Measurements from ENCODE around the gene RASGRF1.

DNA sequence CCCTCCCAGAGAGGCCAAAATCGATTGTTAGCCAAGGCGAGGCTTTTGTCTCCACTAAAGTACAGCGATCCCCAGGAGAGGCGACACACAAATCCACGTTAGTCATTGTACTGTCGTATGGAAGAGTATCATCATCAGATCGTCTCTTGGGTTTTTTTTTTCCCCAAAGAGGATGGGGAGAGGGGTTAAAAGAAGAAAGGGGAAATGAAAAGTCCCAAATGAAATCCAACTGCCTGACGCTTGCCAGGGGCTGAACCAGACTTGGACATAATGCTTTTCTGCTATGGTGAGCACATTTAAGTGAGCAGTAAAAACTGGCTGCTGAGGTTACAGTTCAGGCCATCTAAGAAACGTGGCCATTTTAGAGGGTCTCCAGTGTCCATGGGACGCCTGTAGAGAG lies 107.8 kb downstream of the RASGRF1 start:
- no peak for TF ChIP-seq EZH2 (IDR thresholded peaks at IDR 0.05; ENCODE audit: borderline replicate concordance, insufficient read depth, low read depth, low read length, poor library complexity, severe bottlenecking)
- TF ChIP-seq, protein P1, sequence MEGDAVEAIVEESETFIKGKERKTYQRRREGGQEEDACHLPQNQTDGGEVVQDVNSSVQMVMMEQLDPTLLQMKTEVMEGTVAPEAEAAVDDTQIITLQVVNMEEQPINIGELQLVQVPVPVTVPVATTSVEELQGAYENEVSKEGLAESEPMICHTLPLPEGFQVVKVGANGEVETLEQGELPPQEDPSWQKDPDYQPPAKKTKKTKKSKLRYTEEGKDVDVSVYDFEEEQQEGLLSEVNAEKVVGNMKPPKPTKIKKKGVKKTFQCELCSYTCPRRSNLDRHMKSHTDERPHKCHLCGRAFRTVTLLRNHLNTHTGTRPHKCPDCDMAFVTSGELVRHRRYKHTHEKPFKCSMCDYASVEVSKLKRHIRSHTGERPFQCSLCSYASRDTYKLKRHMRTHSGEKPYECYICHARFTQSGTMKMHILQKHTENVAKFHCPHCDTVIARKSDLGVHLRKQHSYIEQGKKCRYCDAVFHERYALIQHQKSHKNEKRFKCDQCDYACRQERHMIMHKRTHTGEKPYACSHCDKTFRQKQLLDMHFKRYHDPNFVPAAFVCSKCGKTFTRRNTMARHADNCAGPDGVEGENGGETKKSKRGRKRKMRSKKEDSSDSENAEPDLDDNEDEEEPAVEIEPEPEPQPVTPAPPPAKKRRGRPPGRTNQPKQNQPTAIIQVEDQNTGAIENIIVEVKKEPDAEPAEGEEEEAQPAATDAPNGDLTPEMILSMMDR (IDR thresholded peaks at IDR 0.05): no peak

Measured in B cell (primary cell).